HG03045 (cell line): Measurements from ENCODE around the gene FXYD2.
"Not testable (repeated sequence)": the region's sequence is repeated elsewhere in the genome, so short reads cannot be mapped to it uniquely, and the experiment has no call there.

Experiments used
- ATAC-seq: cut with Tn5 transposase; IDR thresholded peaks from one replicate; pipeline ENCODE4 v1.9.1; 2021; ENCODE audit warnings: mild to moderate bottlenecking, moderate library complexity; ENCODE audit not compliant: unreplicated experiment

Gene FXYD2

DNA sequence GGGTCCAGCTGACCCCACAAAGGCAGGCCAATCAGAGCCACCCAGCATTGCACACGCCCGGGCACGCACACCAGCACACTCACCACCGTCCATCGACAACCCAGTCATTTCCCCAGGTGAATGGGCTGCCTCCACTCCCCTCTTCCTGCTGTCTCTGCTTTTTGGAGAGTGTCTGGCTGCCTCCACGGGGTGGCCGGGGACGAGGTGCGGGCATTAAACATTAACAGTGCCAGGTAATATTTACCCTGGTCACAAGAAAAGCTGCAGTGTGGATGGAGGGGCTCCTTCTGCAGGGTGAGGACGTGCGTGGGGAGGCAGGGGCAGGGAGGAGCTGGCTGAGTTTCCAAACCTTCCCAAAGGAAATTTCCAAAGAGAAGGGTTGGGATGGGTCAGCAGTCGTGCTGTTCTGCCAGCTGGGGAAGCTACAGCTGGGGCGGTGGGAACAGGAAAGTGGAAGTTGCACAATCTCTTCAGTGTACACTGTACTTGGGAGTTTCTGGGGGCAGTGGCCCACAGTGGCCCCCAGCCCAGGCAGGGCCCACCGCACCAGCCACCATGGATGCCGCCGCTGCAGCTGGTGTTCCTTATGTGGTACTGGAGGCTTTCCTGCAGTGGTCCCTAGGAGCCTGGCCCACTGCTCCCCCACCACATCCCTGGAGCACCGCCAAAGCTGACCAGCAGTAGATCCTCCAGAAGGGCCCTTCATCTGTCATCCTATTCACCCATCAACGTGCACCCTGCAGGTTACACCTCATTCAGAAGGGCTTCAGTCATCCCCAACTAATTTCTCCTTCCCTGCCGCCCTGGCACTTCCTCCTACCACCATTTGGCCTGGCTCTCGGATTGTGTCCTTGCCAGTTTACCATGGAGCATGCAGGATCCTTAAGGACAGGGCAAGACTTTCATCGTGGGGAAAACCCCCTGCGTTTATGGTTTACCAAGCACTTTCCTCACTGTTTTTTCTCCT, at the start of gene FXYD2:
Gene FXYD2, minus strand, starts transcription at position 174 of the 967 bp plus-strand sequence. Its CDS starts 66 bp downstream, at position 108.
- ATAC-seq, result no peak

DNA sequence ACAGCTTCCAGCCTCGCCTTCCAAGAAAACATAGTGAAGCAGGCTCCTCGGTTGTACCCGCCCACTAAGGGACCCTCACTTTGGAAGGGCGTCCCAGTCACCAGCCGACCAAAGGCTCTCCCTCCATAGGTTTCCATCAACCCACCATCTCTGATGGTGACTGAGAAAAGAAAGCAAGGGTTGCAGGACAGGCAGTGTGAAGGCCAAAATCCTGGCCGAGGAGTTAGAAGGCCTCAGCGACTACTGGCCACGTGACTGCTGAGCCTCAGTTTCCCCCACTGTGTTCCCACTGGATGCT, 49.2 kb upstream of the FXYD2 start:
- no peak for ATAC-seq

DNA sequence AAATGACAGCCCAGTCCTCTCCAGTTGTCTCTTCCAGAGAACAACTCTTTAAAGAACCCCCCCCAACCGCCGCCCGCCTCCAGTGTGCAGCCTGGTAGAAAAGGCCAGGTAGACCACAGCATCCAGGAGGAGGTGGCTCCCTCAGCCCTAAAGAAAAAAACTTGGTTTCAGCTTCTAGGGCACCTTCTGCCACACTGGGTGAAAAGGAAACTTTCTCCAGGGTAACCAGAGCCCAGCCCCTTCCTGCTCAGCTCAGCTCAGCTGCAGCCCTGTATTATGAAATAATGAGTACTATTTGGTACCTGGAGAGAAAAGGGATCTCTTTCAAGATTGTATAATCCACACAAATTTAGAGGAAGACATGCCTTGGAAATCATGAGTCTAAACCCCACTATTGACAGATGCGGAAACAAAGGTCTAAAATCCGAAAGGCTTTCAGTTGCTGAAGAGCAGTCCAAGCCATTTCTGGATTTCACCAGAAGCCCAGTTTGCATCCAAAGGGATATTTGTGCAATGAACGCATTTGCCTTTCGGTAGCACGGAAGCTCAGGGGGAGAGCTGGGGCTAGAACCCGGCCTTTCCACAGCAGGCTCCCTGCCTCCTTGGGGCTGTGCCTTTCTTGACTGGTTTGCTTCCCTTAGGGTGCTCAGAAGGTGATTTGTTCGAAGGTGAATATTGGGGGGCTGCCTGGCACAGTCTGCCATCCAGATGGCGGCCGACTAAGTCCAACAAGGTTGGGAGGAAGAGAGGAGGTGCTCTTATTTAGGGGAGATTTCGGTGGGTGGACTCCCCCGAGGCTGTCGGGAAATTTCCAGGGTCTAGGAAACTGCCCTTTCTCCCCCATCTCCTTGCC, 48.7 kb upstream of the FXYD2 start:
- no peak for ATAC-seq

DNA sequence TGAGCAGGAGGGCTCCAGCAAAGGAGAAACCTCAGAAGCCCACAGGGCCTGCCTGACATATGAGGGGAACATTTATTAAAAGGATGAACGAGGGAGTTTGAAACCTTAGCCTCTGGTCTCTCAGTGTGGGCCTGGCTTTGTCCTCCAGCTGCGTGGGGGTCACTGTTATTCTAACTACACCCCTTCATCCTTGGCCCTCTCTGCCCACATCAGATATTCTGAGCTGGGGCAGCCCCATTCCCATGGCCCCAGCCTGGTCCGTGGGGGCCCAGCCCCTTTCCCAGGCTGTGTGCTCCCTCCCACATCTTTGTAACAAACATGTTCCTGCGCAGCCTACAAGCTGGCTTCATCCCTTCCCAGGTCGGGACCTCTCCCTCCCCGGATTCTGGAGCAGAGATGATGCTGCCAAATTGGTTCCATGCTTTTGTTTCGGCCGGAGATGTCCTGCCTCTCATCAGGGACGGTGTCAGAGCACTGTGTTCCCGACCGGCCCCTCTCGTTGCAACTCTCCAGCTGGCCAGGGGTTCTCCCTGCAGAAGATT, 47.9 kb upstream of the FXYD2 start:
- no peak for ATAC-seq

DNA sequence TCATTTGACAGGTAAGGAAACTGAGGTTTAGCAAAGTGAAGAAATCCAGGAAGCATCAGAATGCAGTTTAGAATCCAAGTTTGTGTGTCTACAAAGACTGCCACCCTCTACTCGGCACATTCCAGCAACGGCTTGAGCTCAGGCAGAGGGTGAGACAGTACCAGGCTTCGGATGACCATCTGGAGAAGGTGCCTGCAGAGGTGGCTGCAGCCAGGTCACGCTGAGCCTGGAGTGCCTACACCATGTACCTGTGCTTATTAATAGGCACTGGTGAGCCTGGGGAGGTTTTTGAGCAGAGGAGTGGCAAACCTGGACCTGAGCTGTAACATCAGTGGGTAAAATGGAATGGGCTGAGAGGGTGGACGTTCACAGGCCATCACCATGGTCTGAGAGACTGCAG, 47.2 kb upstream of the FXYD2 start:
- no peak for ATAC-seq

DNA sequence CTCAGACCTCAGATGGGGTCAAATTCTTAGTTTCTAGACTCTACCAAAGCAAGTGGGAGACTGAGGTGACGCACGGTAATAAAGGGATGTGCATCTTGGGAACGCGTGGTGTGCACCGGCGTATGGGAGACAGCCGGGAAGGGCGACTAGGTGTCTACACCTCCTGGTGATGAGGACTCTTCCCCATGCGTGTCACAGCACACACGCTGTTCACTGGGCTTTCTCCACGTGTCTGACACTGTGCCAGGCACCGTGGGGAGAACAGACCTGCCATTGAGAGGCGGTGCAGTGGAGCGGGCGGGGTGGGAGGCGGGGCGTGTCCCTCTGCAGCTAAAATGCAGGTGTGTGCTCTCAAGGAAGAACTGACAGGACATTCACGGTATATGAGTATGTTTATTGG, 46.6 kb upstream of the FXYD2 start:
- no peak for ATAC-seq

DNA sequence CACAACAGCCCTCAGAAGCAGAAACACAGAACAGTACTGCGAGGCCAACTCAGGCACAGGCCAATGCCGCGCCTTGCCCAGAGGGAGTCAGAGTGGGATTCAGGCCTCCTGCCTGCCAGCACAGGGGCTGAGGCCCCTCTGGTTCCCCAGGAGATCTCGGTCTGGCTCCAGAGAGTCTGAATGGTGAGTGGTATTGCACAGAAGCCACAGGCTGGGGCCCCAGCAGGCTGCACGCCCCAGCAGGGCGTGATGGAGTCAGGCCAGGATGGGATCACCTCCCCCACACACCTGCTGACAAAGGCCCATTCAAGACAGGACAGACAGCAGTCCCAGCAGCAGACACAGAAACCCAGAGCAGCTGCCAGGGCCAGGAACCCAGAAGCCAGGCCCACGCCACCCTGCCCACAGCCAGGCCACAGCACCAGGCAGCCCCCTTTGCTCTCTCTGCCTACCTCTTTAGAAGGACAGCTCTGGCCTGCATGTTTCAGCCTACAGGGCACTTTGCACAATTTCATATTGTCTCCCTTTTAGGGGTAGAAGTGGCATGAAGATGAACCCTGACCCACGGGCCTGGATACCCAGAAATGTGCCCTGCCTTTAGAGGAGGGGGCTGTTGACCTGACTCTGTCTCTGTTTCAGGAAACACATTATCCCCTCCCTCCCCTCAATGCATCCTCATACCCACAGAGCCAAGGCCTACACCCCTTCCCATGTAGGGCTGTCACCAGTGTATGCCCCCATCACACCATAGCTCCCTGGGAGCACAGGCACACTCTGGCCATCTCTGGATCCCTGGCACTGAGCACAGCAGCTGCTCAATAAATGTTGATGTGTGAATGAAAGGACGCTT, 45.8 kb upstream of the FXYD2 start:
- no peak for ATAC-seq

DNA sequence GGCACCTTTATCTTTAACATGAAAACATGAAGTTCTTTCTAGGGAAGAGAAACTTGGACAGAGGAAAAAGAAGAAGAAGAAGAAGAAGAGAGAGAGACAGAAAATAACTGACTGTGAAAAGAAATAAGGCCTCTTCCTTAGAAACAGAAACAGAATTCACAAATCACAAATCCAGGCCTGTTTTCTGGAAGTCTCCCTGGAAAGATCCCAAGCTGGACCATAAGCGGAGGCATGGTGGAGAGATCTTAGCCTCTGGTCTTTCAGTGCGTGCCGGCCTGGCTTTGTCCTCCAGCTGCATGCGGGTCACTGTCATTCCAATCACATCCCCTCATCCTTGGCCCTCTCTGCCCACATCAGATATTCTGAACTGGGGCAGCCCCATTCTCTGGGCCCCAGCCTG, 45.1 kb upstream of the FXYD2 start:
- no peak for ATAC-seq

DNA sequence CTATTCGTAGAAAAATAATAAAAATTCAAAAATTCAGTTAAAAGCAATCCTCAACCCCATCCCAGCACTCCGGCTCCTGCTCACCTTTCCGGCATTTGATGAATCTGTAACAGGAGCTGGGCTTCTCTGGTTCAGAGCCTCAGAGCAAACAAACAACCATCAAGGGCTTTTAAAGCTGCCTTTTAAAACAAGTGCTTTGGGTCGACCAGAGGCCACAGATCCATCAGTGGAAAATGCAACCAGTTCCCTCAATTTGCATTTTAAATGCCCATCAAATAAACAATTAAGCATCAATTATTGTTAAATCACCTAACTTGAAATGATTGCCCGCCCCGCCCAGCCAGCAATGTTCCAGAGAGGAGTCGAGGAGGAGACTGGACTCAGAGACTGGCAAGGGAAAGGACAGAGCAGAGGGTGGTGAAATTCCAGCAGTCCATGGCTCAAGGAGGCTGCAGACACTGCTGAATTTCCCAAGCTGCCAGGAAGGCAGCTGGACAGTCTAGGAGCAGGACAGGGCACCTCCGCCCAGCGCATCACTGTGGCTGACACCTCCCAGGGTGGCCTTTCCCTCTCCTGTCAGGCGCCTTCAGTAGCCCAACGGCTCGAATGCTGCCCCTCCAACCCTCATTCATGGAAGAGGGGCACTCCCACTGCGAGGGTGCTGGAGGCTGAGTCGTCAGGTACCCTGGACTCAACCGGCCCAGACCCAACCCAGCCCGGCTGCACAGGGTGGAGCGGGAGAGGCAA, 44.4 kb upstream of the FXYD2 start:
- no peak for ATAC-seq

DNA sequence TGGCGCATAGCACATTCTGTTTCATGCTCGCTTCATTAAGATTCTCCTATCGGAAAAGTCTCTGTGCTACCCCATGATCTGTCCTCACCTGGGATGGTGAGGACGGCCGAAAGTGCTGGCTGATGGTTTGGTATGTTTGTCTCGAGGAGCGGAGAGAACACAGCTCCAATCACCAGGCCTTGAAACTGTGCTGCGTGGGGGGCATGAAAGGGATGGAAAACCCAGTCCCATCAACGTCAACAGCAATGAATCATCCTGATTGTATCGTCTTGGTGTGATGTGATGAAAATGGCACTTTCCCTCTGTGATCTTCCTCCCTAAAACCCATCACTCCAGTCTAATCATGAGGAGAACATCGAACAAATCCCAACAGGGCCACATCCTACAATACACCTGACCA, 43.5 kb upstream of the FXYD2 start:
- no peak for ATAC-seq

DNA sequence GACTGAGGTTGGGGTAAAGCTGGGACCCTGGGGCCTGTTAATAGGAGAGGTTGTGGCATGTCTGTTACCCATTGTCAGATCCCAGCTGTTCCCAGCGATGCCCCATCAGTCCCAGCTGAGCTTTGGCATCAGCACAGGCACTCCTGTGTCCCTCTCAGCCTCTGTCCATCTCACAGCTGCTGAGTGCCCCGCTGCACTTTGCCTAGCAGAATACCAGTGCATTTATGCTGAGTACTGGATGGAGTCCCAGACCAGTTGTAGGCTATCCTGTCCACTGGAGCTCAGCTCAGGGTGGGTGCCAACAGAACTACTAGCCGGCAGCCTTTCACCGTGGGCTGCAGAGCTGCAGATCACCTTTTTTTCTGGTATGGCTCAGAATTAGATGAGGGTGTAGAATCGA, 42.0 kb upstream of the FXYD2 start:
- ATAC-seq, result no peak

DNA sequence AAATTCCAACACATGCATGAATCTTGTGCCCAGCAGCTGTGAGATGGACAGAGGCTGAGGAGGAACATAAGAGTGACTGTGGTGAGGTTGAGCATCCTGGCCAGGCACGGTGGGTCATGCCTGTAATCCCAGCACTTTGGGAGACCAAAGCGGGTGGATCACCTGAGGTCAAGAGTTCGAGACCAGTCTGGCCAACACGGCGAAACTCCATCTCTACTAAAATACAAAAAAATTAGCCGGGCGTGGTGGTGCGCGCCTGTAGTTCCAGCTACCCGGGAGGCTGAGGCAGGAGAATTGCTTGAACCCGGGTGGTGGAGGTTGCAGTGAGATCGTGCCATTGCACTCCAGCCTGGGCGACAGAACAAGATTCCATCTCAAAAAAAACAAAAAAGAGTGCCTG, 41.0 kb upstream of the FXYD2 start:
- not testable (repeated sequence) for ATAC-seq

DNA sequence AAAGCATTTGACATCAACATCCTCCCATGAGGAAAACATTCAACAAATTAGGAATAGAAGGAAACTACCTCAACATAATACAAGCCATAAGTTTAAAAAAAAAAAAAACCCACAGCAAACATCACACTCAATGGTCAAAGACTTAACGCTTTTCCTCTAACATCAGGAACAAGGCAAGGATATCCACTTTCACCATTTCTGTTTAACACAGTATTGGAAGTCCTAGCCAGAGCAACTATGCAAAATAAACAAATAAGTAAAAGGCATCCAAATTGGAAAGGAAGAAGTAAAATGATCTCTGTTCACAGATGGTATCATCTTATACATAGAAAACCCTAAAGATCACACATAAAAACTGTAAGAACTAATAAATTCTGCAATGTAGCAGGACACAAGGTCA, 38.8 kb upstream of the FXYD2 start:
- ATAC-seq, result no peak

DNA sequence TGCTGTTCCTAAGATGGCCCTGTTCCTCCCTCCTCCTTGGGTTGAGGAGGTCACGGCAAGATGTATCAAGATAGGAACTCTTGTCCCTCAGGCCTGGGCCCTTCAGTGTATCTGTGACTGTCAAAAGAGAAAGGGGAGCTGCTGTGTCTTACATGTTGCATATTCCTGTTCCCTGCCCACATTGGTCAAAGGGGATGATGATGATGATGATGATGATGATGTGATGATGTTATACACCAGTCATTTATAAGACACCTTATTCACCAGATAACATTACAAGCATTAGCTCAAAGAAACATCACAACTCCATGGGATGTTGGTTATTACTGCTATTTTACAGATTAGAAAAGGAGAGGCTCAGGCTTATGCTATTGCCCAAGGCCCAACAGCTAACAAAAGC, 38.2 kb upstream of the FXYD2 start:
- ATAC-seq, result no peak

DNA sequence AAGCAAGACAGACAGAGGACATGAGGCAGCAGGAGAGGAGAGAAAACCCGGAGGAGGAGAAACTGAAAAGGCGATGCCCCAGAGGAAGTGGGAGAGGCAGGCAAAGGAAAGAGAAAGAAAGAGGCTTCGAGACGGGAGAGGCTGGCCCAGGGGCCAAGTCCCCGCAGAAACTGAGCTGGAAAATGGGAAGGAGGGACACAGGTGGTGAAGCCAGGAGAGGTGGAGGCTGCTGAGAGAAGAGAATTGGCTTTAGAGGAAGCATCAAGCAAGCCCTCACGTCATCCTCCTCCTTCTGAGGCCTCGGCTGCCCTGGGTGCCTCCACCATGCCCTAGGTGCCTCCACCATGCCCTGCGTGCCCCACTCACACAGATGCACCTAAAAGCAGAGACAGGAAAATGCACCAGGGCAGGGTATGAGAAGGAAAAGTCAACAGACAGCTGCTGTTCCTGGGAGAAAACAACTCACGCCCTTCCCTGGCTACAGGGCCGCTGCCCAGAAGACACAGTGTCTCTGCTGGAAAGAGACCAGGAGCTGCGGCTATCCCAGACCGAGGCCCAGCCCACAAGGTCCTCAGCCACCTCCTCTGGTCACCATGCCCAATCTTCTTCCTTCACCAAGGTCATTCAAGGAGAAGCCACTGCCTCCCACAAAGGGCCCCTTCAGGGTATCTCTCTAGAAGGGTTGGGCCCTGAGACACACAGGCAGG, 37.6 kb upstream of the FXYD2 start:
- ATAC-seq, result no peak

DNA sequence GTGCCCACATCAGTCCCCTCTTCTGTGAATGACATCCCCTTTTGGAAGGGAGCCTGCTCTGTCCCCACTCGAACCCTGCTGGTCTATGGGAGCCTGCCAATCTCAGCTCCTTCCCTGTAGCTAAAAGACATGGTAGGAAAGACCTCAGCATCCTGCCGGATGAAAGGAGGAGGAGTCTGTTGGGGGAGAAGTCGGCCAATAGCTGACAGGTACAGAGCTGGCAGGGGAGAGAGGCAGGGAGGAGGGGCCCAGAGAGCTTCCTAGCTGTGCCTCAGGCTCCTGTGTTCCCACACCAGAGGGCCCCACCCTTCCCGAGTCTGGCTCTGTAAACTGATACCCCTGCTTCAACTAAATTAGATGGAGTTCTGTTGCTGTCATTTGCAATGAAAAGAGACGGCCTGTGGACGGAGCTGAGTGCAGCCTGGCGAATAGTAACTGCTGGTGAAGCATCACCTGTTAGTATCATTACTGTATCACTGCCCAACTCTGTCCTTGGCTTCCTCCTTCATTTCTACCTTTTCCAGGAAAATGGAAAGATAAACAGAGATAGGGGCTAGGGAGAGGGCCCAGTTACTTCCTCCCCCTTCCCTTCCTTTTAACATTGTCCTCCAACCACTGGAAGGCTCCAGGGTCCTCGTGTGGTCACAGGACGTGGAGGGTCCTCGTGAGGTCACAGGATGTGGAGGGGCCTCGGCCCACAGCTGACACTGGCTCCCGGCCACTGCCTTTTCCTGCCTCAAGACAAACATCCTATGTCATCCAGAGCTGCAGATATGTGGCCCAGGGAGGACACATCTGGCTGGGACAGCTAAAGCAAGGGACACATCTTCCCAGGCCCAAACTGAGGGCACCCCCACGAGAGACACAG, 36.8 kb upstream of the FXYD2 start:
- no peak for ATAC-seq

DNA sequence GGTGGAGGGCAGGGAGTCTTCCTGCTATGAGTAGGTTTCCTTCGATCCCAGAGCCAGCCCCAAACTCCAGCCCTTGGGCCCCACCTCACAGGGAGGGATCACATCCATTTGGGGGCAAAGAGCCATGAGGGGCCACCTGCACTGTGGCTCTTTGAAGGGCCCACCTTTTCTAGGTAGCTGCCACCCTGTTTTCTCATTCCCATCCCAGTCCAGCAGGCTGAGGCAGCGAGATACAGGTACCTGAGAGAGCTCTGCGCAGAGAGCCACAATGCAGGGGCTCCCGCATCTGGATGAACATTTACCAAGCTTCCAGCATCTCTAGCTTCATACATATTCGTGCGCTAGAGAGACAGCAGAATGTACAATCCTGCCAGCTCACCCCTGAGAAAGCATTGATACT, 35.6 kb upstream of the FXYD2 start:
- ATAC-seq, result no peak

DNA sequence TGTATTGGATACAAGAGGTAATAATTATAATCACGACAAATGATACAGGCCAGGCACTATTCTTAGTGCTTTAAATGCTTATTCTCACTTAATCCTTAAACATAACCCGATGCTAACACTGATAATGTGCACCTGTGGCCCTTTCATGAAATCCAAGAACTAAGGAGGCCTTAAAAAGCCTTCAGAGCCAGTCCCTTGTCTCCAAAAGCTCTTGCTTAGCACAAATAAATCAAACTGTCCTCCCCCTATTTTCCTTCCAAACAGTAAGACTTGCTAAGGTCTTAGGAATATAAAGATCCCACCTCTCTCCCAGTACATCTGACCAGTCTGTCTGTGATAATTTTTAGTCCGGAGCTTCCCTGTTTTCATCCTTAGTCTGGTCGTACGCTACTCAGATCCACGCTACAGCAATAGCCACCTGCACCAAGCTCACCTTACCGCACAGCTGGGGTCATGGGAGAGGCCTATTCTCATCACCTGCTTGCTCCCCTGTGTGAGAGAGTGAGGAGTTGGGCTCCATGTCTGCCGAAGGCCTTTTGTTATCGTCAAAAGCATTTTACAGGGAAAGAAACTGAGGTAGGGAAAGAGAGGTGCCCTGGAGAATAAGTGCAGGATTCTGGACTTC, 35.1 kb upstream of the FXYD2 start:
- no peak for ATAC-seq
